Measurements from ENCODE around the gene ANTXR2.

The ANTXR2 gene

DNA sequence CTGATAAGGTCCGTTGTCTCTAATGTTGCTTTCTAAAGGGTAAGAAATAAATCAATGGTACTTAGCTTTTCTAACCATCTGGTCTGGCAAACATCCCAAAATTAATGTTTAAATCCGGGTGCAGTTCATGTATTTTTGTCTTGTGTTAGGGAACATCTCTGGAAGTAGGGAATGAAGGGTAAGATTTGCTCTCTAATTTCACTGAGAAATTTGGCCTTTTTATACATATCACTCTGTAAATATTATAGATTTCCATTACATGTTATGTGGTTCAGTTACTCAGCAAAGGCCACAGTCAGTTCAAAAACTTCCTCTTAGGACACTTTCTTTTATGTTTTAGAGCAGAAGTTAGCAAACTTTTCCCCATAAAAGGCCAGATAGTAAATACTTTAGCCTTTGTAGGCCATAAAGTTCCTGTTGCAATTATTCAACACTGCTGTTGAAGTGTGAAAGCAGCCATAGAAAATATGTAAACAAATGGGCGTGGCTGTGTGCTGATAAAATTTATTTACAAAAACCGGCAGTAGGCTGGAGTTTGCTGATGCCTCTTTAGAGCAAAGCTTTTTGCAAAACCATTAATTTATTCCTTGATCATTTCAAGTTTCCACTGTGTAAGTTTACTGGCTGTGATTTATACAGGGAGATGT lies 218.1 kb downstream of the ANTXR2 start:
- no peak for DNase-seq

DNA sequence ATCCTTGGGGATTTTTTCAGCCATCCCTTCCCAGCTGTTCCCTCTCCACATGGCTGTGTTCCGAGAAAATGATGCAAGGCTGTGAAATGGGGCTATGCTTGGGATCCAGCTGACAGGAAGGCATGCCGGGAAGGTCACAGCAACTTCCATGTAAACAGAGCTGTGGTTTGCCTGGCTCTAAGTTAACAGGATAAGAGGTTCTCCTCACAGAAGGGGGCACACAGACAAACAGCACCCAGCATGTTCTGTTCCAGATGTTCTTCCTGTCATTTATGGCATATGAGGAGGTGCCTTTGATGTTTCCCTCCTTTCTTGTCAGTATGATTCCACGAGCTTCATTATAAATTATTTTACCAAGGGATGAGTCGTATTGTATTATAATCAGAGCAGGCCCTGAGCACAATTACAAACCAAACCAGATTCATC lies 220.7 kb downstream of the ANTXR2 start:
- no peak for DNase-seq

DNA sequence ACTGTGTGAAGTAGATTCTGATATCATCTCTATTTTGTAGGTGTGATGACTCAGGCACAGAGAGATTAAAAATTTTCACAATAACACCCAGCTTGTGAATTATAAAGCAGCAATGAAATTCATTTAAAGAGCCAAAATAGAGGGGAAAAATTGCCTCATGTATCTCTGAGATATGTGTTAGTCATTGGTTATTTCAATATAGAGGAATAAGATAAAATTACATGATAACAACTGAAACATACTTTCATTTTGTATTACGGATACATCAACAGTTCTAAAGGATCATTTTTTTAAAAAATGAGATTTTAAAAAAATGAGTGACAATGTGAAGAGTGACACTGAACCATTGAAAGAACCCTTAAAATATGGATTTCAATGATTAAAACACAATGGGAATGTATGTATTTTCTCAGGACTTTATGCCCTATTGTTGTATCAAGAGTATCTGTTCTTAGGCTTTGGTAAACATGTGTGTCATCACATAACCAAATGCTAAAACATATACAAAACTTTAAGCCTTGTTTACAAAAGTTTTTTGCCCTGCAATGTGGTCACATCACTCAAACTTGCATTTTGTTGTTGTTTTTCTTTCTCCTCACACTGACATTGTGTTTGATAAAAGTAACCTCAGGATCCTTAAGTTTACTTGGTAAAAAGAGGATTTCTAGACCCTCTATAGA lies 221.3 kb downstream of the ANTXR2 start:
- no peak for DNase-seq

All from NCI-H2107 (cell line).